GM21717 (cell line): Measurements from ENCODE around the gene PELI2.

Source experiments
- ATAC-seq: cut with Tn5 transposase; IDR thresholded peaks from one replicate; pipeline ENCODE4 v1.9.1; 2021; ENCODE audit warnings: mild to moderate bottlenecking, moderate library complexity; ENCODE audit not compliant: unreplicated experiment

Gene PELI2

GRCh38 chr14:56117765-56118610, at the start of gene PELI2:
Gene PELI2, plus strand, starts transcription at chr14:56118411. Its CDS starts 250 bp downstream, at chr14:56118661.
- ATAC-seq = peak; percentile 76

GRCh38 chr14:56073799-56074198, 44.4 kb upstream of the PELI2 start:
- ATAC-seq = no peak

GRCh38 chr14:56075301-56075700, 42.9 kb upstream of the PELI2 start:
- no peak for ATAC-seq

- no peak for ATAC-seq
Measured at GRCh38 chr14:56081139-56081538, 37.1 kb upstream of the PELI2 start.

GRCh38 chr14:56082880-56083279, 35.3 kb upstream of the PELI2 start:
- ATAC-seq = no peak

GRCh38 chr14:56085471-56085870, 32.7 kb upstream of the PELI2 start:
- ATAC-seq = no peak

- ATAC-seq = no peak
Measured at GRCh38 chr14:56087671-56088471, 30.3 kb upstream of the PELI2 start.

- ATAC-seq = no peak
Measured at GRCh38 chr14:56088941-56089340, 29.3 kb upstream of the PELI2 start.

- ATAC-seq = no peak
Measured at GRCh38 chr14:56092763-56093162, 25.4 kb upstream of the PELI2 start.

GRCh38 chr14:56094076-56094475, 24.1 kb upstream of the PELI2 start:
- ATAC-seq = no peak

- no peak for ATAC-seq
Measured at GRCh38 chr14:56098021-56098420, 20.2 kb upstream of the PELI2 start.

GRCh38 chr14:56099081-56099797, 19.0 kb upstream of the PELI2 start:
- ATAC-seq = no peak

GRCh38 chr14:56100556-56100955, 17.7 kb upstream of the PELI2 start:
- no peak for ATAC-seq

- no peak for ATAC-seq
Measured at GRCh38 chr14:56102941-56103340, 15.3 kb upstream of the PELI2 start.

GRCh38 chr14:56107615-56108014, 10.6 kb upstream of the PELI2 start:
- ATAC-seq = no peak

GRCh38 chr14:56108057-56108456, 10.2 kb upstream of the PELI2 start:
- no peak for ATAC-seq

- ATAC-seq = no peak
Measured at GRCh38 chr14:56112781-56113180, 5.4 kb upstream of the PELI2 start.

GRCh38 chr14:56115334-56115870, 2.8 kb upstream of the PELI2 start:
- no peak for ATAC-seq

- no peak for ATAC-seq
Measured at GRCh38 chr14:56115976-56116893, 2.0 kb upstream of the PELI2 start.

GRCh38 chr14:56118611-56119181, 485 bp downstream of the PELI2 start:
- no peak for ATAC-seq
